ENCODE results near the gene PLA2G7. TPM values are rescaled to one million over a fixed set of nuclear protein-coding genes. Genes with fewer than 3 reads are reported as not detected.

PLA2G7 gene
- total and polyA plus RNA-seq, 2 donors (not counting 3 experiments of a cell fraction or from before 2014, with no cell fraction given): not detected

- H3K79me2 ChIP-seq (ENCODE audit: control insufficient read depth, insufficient read depth, low read length): no peaks in the 10 kb centered on the region
- H2AFZ ChIP-seq (ENCODE audit: low read depth, low read length): no peak overlapping the region
- no peak overlapping the region for H3K4me2 ChIP-seq (ENCODE audit: insufficient read depth, low read length)
- no peaks in the 10 kb centered on the region for H3K9me1 ChIP-seq (replicated peaks; ENCODE audit: control insufficient read depth, extremely low read depth, insufficient read depth, low read length)
- H3K27ac ChIP-seq (ENCODE audit: insufficient read depth, low read depth, low read length): no peak overlapping the region
- no peak overlapping the region for H3K4me3 ChIP-seq (replicated peaks in 1 of 3; ENCODE audit: insufficient read depth in 1 of 3, low read depth in 1 of 3, low read length in 3 of 3)
- dilution Hi-C loops (cut with MboI; ENCODE audit: extremely low pct_ligation_motif_present, low sequenced_read_pairs): no loop called here
- DNase-seq (ENCODE audit: low read depth, low spot score) (peak; percentile 63), FAIRE-seq (peak; percentile 81)
- no peaks in the 10 kb centered on the region for H3K36me3 ChIP-seq (ENCODE audit: control insufficient read depth in 2 of 2, extremely low read depth in 1 of 2, insufficient read depth in 2 of 2, low read length in 2 of 2)
- H3K4me1 ChIP-seq (ENCODE audit: control insufficient read depth, extremely low read depth, insufficient read depth, low read length): no peaks in the 10 kb centered on the region
- BruUV-seq (replicated peaks): no TSS peak
- no peak overlapping the region for H3K9ac ChIP-seq (replicated peaks; ENCODE audit: extremely low read depth, insufficient read depth, low read length)
- ChIA-PET POLR2A (no interaction called here), CTCF (no interaction called here)
- no peaks in the 10 kb centered on the region for H4K20me1 ChIP-seq (replicated peaks; ENCODE audit: control insufficient read depth, extremely low read depth, insufficient read depth, low read length)
- H3K27me3 ChIP-seq (ENCODE audit: control insufficient read depth in 2 of 2, insufficient read depth in 2 of 2, low read length in 2 of 2): peaks cover 0 to 4% of the 10 kb centered on the region in 2 experiments
- H3K9me3 ChIP-seq (replicated peaks; ENCODE audit: control insufficient read depth, insufficient read depth, low read length): no peaks in the 10 kb centered on the region
- intact Hi-C loops (cut with micrococcal nuclease): loop anchor here (1.0 to 2.0 kb wide), 8 partner anchors 68 to 850 kb away; no protein-coding TSS in a partner anchor
- TF ChIP-seq GATA2 (IDR thresholded peaks at IDR 0.05; ENCODE audit: insufficient read depth, insufficient read length, low read depth, low read length) (no peak), CTCF (IDR thresholded peaks at IDR 0.05; ENCODE audit: extremely low read depth in 1 of 2, insufficient read depth in 1 of 2, low read depth in 1 of 2, low read length in 2 of 2) (peak; percentile 50 to 60)
Observed at GRCh38 chr6:46781478-46782378, 46.6 kb upstream of the PLA2G7 start.

All from endothelial cell of umbilical vein (primary cell).